Mucosa of descending colon (tissue), 3 donors: ENCODE data around the gene PPP2R5E. TPM values are rescaled to one million over a fixed set of nuclear protein-coding genes. Genes with fewer than 3 reads are reported as not detected.
"Not testable (repeated sequence)": the region's sequence is repeated elsewhere in the genome, so short reads cannot be mapped to it uniquely, and the experiment has no call there.

Experiments used
- ATAC-seq: fragments of 200-7000 bp; cut with Tn5 transposase; one replicate; pipeline ENCODE4 v1.9.1; 2020; ENCODE audit warnings: mild to moderate bottlenecking, moderate library complexity
- DNase-seq, 3 donors: peaks; one replicate each; pipeline ENCODE4 v3.0.0-alpha.2; 2020
- H3K36me3 ChIP-seq: fragments of 200-600 bp; one replicate; pipeline ENCODE4 v1.8.0; 2021; ENCODE audit warnings: low read depth, mild to moderate bottlenecking
- H3K4me1 ChIP-seq: fragments of 200-600 bp; one replicate; pipeline ENCODE4 v1.8.0; 2021; ENCODE audit warnings: low read depth, mild to moderate bottlenecking
- H3K4me3 ChIP-seq: fragments of 200-600 bp; one replicate; pipeline ENCODE4 v1.8.0; 2021; ENCODE audit warnings: mild to moderate bottlenecking
- H3K9me3 ChIP-seq: fragments of 200-600 bp; one replicate; pipeline ENCODE4 v1.8.0; 2021; ENCODE audit warnings: mild to moderate bottlenecking
- intact Hi-C, 2 donors: fragments of 100-400 bp; cut with DNase I in 1 of 2; cut with micrococcal nuclease in 1 of 2; formaldehyde crosslinking; loops; one replicate each; pipeline versions ENCODE4 v1.11.0 to v1.11.1; 2022; cut with DNase I, micrococcal nuclease
- total RNA-seq, 3 donors: library from RNA; stranded (reverse); fragmentation: NEBNext Ultra II Directional in 2 of 3; extraction: Animal tissue kit (Norgen Biotek cat#: 25700) in 2 of 3; gene quantifications; one replicate each; pipeline versions ENCODE4 v1.2.1 to v1.2.4, GENCODE V29; 2021 to 2023
- TF ChIP-seq, protein P1 (sequence below): fragments of 200-600 bp; IDR thresholded peaks from one replicate; pipeline ENCODE4 v1.8.0; 2022; ENCODE audit warnings: antibody characterized with exemption, mild to moderate bottlenecking
- donor health status: DM: no; HTN: no; CAD: no; lungs with moderate emphysema.
- donor health status: DM: no; HTN: no; CAD: no.
- donor health status: DM: no; HTN: yes; CAD: no.

PPP2R5E gene
- total RNA-seq, 3 donors from 2014 or later: 45.3 to 54.1 (median 51.6) TPM

DNA sequence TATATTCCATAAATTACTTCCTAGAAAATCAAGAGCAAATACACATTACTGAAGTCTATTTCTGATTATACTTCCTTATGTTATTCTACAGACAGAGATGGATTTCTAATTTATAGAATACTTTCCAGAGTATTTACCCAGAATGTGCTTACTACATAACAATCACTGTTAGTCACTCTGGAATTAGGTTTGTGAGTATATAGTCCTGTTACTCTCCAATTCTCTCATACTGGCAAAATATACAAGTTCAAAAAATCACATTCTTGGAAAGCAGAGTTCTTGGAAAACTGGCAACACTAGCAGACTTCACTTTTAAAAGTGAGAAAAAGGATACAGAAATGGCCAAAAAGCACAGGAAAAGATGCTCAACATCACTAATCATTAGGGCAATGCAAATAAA, 7.3 kb downstream of the PPP2R5E start:
- Histone ChIP-seq H3K36me3 (no peaks in the 10 kb centered on the region), H3K4me3 (no peak overlapping the region), H3K9me3 (no peaks in the 10 kb centered on the region), H3K4me1 (peaks cover 2% of the 10 kb centered on the region)
- intact Hi-C loops: no loop called here
- TF ChIP-seq, protein P1, sequence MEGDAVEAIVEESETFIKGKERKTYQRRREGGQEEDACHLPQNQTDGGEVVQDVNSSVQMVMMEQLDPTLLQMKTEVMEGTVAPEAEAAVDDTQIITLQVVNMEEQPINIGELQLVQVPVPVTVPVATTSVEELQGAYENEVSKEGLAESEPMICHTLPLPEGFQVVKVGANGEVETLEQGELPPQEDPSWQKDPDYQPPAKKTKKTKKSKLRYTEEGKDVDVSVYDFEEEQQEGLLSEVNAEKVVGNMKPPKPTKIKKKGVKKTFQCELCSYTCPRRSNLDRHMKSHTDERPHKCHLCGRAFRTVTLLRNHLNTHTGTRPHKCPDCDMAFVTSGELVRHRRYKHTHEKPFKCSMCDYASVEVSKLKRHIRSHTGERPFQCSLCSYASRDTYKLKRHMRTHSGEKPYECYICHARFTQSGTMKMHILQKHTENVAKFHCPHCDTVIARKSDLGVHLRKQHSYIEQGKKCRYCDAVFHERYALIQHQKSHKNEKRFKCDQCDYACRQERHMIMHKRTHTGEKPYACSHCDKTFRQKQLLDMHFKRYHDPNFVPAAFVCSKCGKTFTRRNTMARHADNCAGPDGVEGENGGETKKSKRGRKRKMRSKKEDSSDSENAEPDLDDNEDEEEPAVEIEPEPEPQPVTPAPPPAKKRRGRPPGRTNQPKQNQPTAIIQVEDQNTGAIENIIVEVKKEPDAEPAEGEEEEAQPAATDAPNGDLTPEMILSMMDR: no peak
- DNase-seq: no peak
- no peak for ATAC-seq

DNA sequence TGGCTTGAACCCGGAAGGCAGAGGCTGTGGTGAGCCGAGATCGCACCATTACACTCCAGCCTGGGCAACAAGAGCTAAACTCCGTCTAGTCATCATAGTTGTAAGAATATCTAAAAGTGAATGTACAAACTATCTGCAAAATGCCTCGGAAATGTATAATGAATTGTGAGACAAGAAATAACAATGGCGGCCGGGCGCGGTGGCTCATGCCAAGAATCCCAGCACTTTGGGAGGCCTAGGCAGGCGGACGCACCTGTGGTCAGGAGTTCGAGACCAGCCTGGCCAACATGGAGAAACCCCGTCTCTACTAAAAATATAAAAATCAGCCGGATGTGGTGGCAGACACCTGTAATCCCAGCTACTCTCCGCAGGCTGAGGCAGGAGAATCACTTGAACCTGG, 9.7 kb downstream of the PPP2R5E start:
- intact Hi-C loops: no loop called here
- Histone ChIP-seq H3K4me3 (no peak overlapping the region), H3K4me1 (no peaks in the 10 kb centered on the region), H3K36me3 (no peaks in the 10 kb centered on the region), H3K9me3 (no peaks in the 10 kb centered on the region)
- DNase-seq: no peak
- TF ChIP-seq, protein P1: no peak
- no peak for ATAC-seq

DNA sequence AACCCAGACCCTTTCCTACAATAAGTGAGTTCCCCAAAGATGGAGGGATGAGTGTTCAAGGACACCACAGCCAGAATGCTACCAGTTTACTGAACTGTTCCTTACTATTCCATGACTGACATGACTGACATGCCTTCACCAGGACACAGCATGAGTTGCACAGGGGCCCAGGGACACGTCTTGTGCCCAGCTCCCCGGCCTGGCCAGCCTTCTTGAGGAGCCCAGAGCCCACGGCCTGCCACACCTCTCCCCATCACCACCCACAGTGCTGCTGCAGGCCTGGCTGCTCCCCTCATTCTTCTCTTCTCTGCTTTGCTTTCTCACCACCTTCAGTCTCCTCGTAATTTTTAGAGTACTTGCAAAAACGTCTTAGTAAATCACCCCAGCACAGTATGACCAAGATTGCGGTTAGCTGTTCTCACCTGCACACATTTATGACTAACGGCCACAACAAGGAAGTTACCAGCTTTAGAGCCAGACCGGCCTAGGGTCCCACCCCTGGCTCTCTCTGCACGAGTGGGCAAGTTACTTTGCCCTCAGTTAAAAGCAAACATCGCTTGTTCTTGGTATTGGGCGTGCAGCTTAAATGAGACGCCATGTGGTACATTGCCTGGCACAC, 18.5 kb downstream of the PPP2R5E start:
- TF ChIP-seq, protein P1: no peak
- Histone ChIP-seq H3K9me3 (no peaks in the 10 kb centered on the region), H3K4me1 (peaks cover 35% of the 10 kb centered on the region), H3K4me3 (no peak overlapping the region), H3K36me3 (no peaks in the 10 kb centered on the region)
- intact Hi-C loops: no loop called here
- ATAC-seq (peak; percentile 97), DNase-seq (peak; percentile 77 to 81 (median 78))

DNA sequence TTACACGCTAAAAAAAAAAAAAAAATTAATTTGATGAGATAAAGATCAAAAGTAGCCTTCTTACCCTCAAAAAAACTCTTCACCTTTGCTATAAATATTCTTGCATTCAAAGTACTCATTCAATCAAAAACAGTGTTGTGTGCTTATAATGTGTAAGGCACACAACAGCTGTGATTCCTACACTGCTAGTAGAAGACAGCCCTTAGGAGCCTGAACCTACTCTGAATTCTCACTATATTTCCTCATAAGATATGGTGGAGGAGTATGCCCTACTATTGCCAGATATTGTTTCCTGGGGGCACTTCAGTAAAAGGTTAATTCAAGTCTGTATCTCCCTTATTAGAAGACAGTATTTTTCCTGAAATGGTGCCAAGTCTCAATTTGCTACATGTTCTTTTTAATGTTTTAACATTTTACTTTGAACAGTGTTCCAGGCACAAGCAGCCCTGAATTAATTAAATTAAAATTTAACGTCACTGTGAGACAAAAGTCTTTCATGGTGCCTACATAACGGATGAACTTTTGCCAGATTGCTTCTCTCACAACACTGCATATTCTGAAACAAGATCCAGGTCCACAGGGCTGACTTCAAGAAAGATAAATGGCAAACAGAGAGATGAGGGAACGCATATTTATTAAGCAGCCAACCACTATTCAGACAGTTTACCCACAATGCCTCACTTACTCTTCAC, 19.3 kb downstream of the PPP2R5E start:
- peaks cover 35% of the 10 kb centered on the region for H3K4me1 ChIP-seq
- no peaks in the 10 kb centered on the region for H3K9me3 ChIP-seq
- H3K4me3 ChIP-seq: no peak overlapping the region
- ATAC-seq (peak; percentile 31), DNase-seq (no peak)
- intact Hi-C loops: no loop called here
- TF ChIP-seq, protein P1: no peak
- H3K36me3 ChIP-seq: no peaks in the 10 kb centered on the region

DNA sequence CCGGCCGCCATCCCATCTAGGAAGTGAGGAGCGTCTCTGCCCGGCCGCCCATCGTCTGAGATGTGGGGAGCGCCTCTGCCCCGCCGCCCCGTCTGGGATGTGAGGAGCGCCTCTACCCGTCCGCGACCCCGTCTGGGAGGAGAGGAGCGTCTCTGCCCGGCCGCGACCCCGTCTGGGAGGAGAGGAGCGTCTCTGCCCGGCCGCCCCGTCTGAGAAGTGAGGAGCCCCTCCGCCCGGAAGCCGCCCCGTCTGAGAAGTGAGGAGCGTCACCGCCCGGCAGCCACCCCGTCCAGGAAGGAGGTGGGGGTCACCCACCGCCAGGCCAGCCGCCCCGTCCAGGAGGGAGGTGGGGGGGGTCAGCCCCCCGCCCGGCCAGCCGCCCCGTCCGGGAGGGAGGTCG, 20.7 kb downstream of the PPP2R5E start:
- ATAC-seq, DNase-seq, H3K36me3 ChIP-seq, H3K9me3 ChIP-seq, intact Hi-C loops, H3K4me3 ChIP-seq: not testable (repeated sequence)
- peaks cover 35% of the 10 kb centered on the region for H3K4me1 ChIP-seq

DNA sequence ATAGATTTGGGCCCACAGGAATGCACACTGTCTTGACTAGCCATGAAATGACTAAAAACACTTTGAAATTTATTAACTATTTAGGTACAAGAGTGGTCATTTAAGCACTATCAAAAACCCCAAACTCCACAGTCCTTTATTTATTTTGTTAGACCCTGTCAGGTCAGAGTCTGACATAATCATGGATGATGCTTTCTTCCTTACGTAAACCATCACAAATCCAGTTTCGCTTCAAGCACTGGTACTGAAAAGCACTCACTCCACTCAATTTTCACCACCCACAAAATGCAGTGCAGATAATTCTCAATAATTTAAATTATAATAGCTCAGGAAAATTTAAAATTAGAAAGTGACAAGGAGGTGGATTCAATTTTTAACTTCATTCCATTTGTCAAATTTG, 25.8 kb downstream of the PPP2R5E start:
- intact Hi-C loops: no loop called here
- TF ChIP-seq, protein P1: no peak
- no peak for ATAC-seq

More for the DNA sequence above, 25.8 kb downstream of the PPP2R5E start:
- no peaks in the 10 kb centered on the region for H3K36me3 ChIP-seq
- no peak for DNase-seq
- peaks cover 13% of the 10 kb centered on the region for H3K4me1 ChIP-seq
- H3K9me3 ChIP-seq: no peaks in the 10 kb centered on the region
- H3K4me3 ChIP-seq: no peak overlapping the region
